Measurements from ENCODE around the gene NPY2R. TPM values are rescaled to one million over a fixed set of nuclear protein-coding genes. Genes with fewer than 3 reads are reported as not detected.

Gene NPY2R
- total RNA-seq, 1 experiment from 2014 or later = not detected

DNA sequence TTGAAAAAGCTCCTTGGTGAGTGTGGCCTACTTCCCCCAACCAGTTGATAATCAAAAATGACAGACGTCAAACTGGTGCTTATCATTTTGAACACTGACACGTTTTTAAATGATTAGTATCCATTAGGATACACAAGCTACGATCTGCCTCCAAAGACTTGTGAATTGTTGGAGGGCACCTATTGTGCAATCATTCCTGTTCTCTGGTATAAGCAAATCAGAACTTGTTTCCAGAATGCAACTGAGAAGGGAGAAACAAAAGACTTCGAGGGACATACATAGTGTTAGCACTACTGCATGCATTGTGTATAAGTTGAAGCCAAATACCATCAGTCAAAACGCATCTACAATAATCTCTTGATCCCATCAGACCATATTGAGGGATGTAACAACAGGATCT, 11.6 kb downstream of the NPY2R start:
- Histone ChIP-seq H3K36me3 (ENCODE audit: insufficient read depth, low read length, poor library complexity, severe bottlenecking) (no peaks in the 10 kb centered on the region), H3K27ac (ENCODE audit: low read depth, low read length, poor library complexity, severe bottlenecking) (no peak overlapping the region), H3K27me3 (replicated peaks; ENCODE audit: insufficient read depth, low read depth, low read length, poor library complexity) (no peaks in the 10 kb centered on the region), H3K9me3 (ENCODE audit: low read depth, low read length, poor library complexity, severe bottlenecking) (no peaks in the 10 kb centered on the region), H3K4me3 (ENCODE audit: low read depth, low read length, poor library complexity, severe bottlenecking) (no peak overlapping the region), H3K4me1 (ENCODE audit: insufficient read depth, low read length, poor library complexity, severe bottlenecking) (no peaks in the 10 kb centered on the region)
- TF ChIP-seq EZH2 (IDR thresholded peaks at IDR 0.05; ENCODE audit: borderline replicate concordance, low read depth, low read length, poor library complexity, severe bottlenecking) = no peak
- TF ChIP-seq CTCF (conservative IDR thresholded peaks at IDR 0.05; ENCODE audit: low read depth, low read length) = no peak
- no peak for DNase-seq (ENCODE audit: low spot score)
- CTCF ChIA-PET = no interaction called here
- intact Hi-C loops (cut with micrococcal nuclease; ENCODE audit: unreplicated experiment) = no loop called here
- POLR2A ChIA-PET (ENCODE audit: low non-redundant PET) = no interaction called here
- no TSS peak for BruUV-seq (replicated peaks)

- H3K36me3 ChIP-seq (ENCODE audit: insufficient read depth, low read length, poor library complexity, severe bottlenecking) = no peaks in the 10 kb centered on the region
- CTCF ChIA-PET = no interaction called here
- no peak for DNase-seq (ENCODE audit: low spot score)
These were observed 18.7 kb downstream of the NPY2R start for GRCh38 chr4:155227131-155227530.

DNA sequence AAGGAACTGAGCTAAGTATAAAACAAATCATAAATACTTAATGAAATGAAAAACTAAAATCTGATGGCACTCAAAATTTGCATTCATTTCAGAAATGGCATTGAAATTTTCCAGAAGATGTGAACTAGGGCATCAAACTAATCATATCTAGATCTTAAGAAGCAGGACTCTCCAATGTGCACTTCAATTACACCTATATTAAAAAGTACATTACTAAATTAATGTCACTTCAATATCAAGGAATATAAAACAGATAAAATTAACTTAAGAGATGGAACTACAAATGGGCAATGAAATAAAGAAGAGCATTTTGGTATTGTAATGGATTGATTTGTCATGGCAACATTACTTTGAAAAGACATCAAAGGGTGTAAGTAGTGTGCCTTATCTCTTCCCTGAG, 20.3 kb downstream of the NPY2R start:
- TF ChIP-seq CTCF (conservative IDR thresholded peaks at IDR 0.05; ENCODE audit: low read depth, low read length) = no peak
- no peak for TF ChIP-seq EZH2 (IDR thresholded peaks at IDR 0.05; ENCODE audit: borderline replicate concordance, low read depth, low read length, poor library complexity, severe bottlenecking)
- Histone ChIP-seq H3K27me3 (replicated peaks; ENCODE audit: insufficient read depth, low read depth, low read length, poor library complexity) (no peaks in the 10 kb centered on the region), H3K9me3 (ENCODE audit: low read depth, low read length, poor library complexity, severe bottlenecking) (no peaks in the 10 kb centered on the region), H3K27ac (ENCODE audit: low read depth, low read length, poor library complexity, severe bottlenecking) (no peak overlapping the region), H3K4me3 (ENCODE audit: low read depth, low read length, poor library complexity, severe bottlenecking) (no peak overlapping the region), H3K36me3 (ENCODE audit: insufficient read depth, low read length, poor library complexity, severe bottlenecking) (no peaks in the 10 kb centered on the region), H3K4me1 (ENCODE audit: insufficient read depth, low read length, poor library complexity, severe bottlenecking) (no peaks in the 10 kb centered on the region)
- CTCF ChIA-PET = no interaction called here
- DNase-seq (ENCODE audit: low spot score) = no peak
- intact Hi-C loops (cut with micrococcal nuclease; ENCODE audit: unreplicated experiment) = no loop called here
- no TSS peak for BruUV-seq (replicated peaks)
- POLR2A ChIA-PET (ENCODE audit: low non-redundant PET) = no interaction called here

More at GRCh38 chr4:155227131-155227530, 18.7 kb downstream of the NPY2R start:
- no peaks in the 10 kb centered on the region for H3K9me3 ChIP-seq (ENCODE audit: low read depth, low read length, poor library complexity, severe bottlenecking)
- H3K4me1 ChIP-seq (ENCODE audit: insufficient read depth, low read length, poor library complexity, severe bottlenecking) = no peaks in the 10 kb centered on the region
- H3K27me3 ChIP-seq (replicated peaks; ENCODE audit: insufficient read depth, low read depth, low read length, poor library complexity) = no peaks in the 10 kb centered on the region
- POLR2A ChIA-PET (ENCODE audit: low non-redundant PET) = no interaction called here
- no TSS peak for BruUV-seq (replicated peaks)
- no peak overlapping the region for H3K27ac ChIP-seq (ENCODE audit: low read depth, low read length, poor library complexity, severe bottlenecking)
- TF ChIP-seq EZH2 (IDR thresholded peaks at IDR 0.05; ENCODE audit: borderline replicate concordance, low read depth, low read length, poor library complexity, severe bottlenecking) (no peak), CTCF (conservative IDR thresholded peaks at IDR 0.05; ENCODE audit: low read depth, low read length) (no peak)
- intact Hi-C loops (cut with micrococcal nuclease; ENCODE audit: unreplicated experiment) = no loop called here
- H3K4me3 ChIP-seq (ENCODE audit: low read depth, low read length, poor library complexity, severe bottlenecking) = no peak overlapping the region

All from A673 (cell line).